ENCODE results near the gene PRICKLE4.

The PRICKLE4 gene

GRCh38 chr6:41787219-41787917 lies 6.8 kb downstream of the PRICKLE4 start, which contains the start of gene TOMM6:
Gene TOMM6 (plus strand): TSS chr6:41787694. CDS start chr6:41787698, 4 bp downstream.
- Histone ChIP-seq H3K4me3 (ENCODE audit: low read length, poor library complexity, severe bottlenecking) (peak within 1 kb of the TSS; percentile 92), H2AFZ (ENCODE audit: low read length) (peak within 1 kb of the TSS; percentile 84), H3F3A (ENCODE audit: low read depth) (no peaks in the 10 kb centered on the region), H3K79me2 (ENCODE audit: insufficient read depth, low read length) (peaks cover 45% of the 10 kb centered on the region), H3K4me2 (ENCODE audit: low read depth, low read length, poor library complexity, severe bottlenecking) (peak within 1 kb of the TSS; percentile 94), H3K27me3 (ENCODE audit: insufficient read depth, low read length, poor library complexity, severe bottlenecking) (no peaks in the 10 kb centered on the region), H3K9me3 (ENCODE audit: insufficient read depth, low read depth, low read length) (no peaks in the 10 kb centered on the region), H3K36me3 (ENCODE audit: insufficient read depth, low read length) (peaks cover 22% of the 10 kb centered on the region), H3K4me1 (ENCODE audit: insufficient read depth, low read length, poor library complexity, severe bottlenecking) (peaks cover 25% of the 10 kb centered on the region), H4K20me1 (ENCODE audit: insufficient read depth, low read length, poor library complexity, severe bottlenecking) (peaks cover 28% of the 10 kb centered on the region), H3K9ac (ENCODE audit: low read depth, low read length, poor library complexity, severe bottlenecking) (peak within 1 kb of the TSS; percentile 86), H3K9me2 (replicated peaks; ENCODE audit: low read depth, low read length) (no peaks in the 10 kb centered on the region)
- TF ChIP-seq EZH2phosphoT487 (IDR thresholded peaks at IDR 0.05; ENCODE audit: borderline replicate concordance) (no peak), CTCF (conservative IDR thresholded peaks at IDR 0.05; ENCODE audit: low read length) (peak; percentile 69)

GRCh38 chr6:41789390-41789724 lies 8.8 kb downstream of the PRICKLE4 start:
- Histone ChIP-seq H3K9me2 (replicated peaks; ENCODE audit: low read depth, low read length) (no peaks in the 10 kb centered on the region), H3K27me3 (ENCODE audit: insufficient read depth, low read length, poor library complexity, severe bottlenecking) (no peaks in the 10 kb centered on the region), H3K36me3 (ENCODE audit: insufficient read depth, low read length) (peaks cover 30% of the 10 kb centered on the region), H3F3A (ENCODE audit: low read depth) (no peaks in the 10 kb centered on the region), H3K4me1 (ENCODE audit: insufficient read depth, low read length, poor library complexity, severe bottlenecking) (peaks cover 25% of the 10 kb centered on the region), H3K4me2 (ENCODE audit: low read depth, low read length, poor library complexity, severe bottlenecking) (peak overlapping the region; percentile 50), H2AFZ (ENCODE audit: low read length) (no peak overlapping the region), H3K9ac (ENCODE audit: low read depth, low read length, poor library complexity, severe bottlenecking) (no peak overlapping the region), H3K4me3 (ENCODE audit: low read length, poor library complexity, severe bottlenecking) (peak overlapping the region; percentile 92), H4K20me1 (ENCODE audit: insufficient read depth, low read length, poor library complexity, severe bottlenecking) (peaks cover 28% of the 10 kb centered on the region), H3K9me3 (ENCODE audit: insufficient read depth, low read depth, low read length) (no peaks in the 10 kb centered on the region), H3K79me2 (ENCODE audit: insufficient read depth, low read length) (peaks cover 45% of the 10 kb centered on the region)
- TF ChIP-seq EZH2phosphoT487 (IDR thresholded peaks at IDR 0.05; ENCODE audit: borderline replicate concordance) (no peak), CTCF (conservative IDR thresholded peaks at IDR 0.05; ENCODE audit: low read length) (no peak)

GRCh38 chr6:41790045-41790444 lies 9.5 kb downstream of the PRICKLE4 start:
- Histone ChIP-seq H3F3A (ENCODE audit: low read depth) (no peaks in the 10 kb centered on the region), H3K9me2 (replicated peaks; ENCODE audit: low read depth, low read length) (no peaks in the 10 kb centered on the region), H3K9ac (ENCODE audit: low read depth, low read length, poor library complexity, severe bottlenecking) (no peak overlapping the region), H2AFZ (ENCODE audit: low read length) (no peak overlapping the region), H3K9me3 (ENCODE audit: insufficient read depth, low read depth, low read length) (no peaks in the 10 kb centered on the region), H3K4me2 (ENCODE audit: low read depth, low read length, poor library complexity, severe bottlenecking) (peak overlapping the region; percentile 50), H3K27me3 (ENCODE audit: insufficient read depth, low read length, poor library complexity, severe bottlenecking) (no peaks in the 10 kb centered on the region), H4K20me1 (ENCODE audit: insufficient read depth, low read length, poor library complexity, severe bottlenecking) (peaks cover 28% of the 10 kb centered on the region), H3K4me3 (ENCODE audit: low read length, poor library complexity, severe bottlenecking) (no peak overlapping the region), H3K4me1 (ENCODE audit: insufficient read depth, low read length, poor library complexity, severe bottlenecking) (peaks cover 24% of the 10 kb centered on the region), H3K36me3 (ENCODE audit: insufficient read depth, low read length) (peaks cover 30% of the 10 kb centered on the region), H3K79me2 (ENCODE audit: insufficient read depth, low read length) (peaks cover 45% of the 10 kb centered on the region)
- TF ChIP-seq EZH2phosphoT487 (IDR thresholded peaks at IDR 0.05; ENCODE audit: borderline replicate concordance) = no peak
- TF ChIP-seq CTCF (conservative IDR thresholded peaks at IDR 0.05; ENCODE audit: low read length) = no peak
